Left renal pelvis (tissue), 4 donors: ENCODE results near the gene RPS23. TPM values are rescaled to one million over a fixed set of nuclear protein-coding genes. Genes with fewer than 3 reads are reported as not detected.
"Not testable (repeated sequence)": the region's sequence is repeated elsewhere in the genome, so short reads cannot be mapped to it uniquely, and the experiment has no call there.

Experiments
- DNase-seq, 4 donors: peaks; one replicate each; pipeline ENCODE4 v3.0.0-alpha.2; 2013; ENCODE audit warnings: low read depth in 4 of 4, low spot score in 3 of 4
- polyA plus RNA-seq, 4 donors: library from polyadenylated mRNA; unstranded; fragments of 120-200 nt; gene quantifications; one replicate each; pipeline ENCODE4 v1.2.1, GENCODE V29; 2013; ENCODE audit not compliant: insufficient read length in 4 of 4

RPS23 gene
- polyA plus RNA-seq, 4 donors: 2,388 to 2,926 (median 2,474) TPM

- DNase-seq: no peak
Observed at GRCh38 chr5:82290908-82291307, 12.8 kb upstream of the RPS23 start.

- no peak for DNase-seq
Observed at GRCh38 chr5:82290005-82290404, 11.9 kb upstream of the RPS23 start.

GRCh38 chr5:82287625-82288024 is 9.5 kb upstream of the RPS23 start:
- DNase-seq: no peak

GRCh38 chr5:82285206-82285605 is 7.1 kb upstream of the RPS23 start:
- DNase-seq: no peak

GRCh38 chr5:82283893-82284292 is 5.7 kb upstream of the RPS23 start:
- DNase-seq: no peak

GRCh38 chr5:82278711-82279370 is 687 bp upstream of the RPS23 start:
- no peak for DNase-seq

- no peak for DNase-seq
Observed at GRCh38 chr5:82277613-82277986, 554 bp downstream of the RPS23 start.

GRCh38 chr5:82276800-82277612 is 1.1 kb downstream of the RPS23 start:
- DNase-seq: no peak

- DNase-seq: no peak
Observed at GRCh38 chr5:82275216-82275664, 2.9 kb downstream of the RPS23 start.

- no peak for DNase-seq
Observed at GRCh38 chr5:82274343-82275211, 3.6 kb downstream of the RPS23 start.

- DNase-seq: not testable (repeated sequence)
Observed at GRCh38 chr5:82273426-82273825, 4.7 kb downstream of the RPS23 start.

- not testable (repeated sequence) for DNase-seq
Observed at GRCh38 chr5:82272571-82273356, 5.4 kb downstream of the RPS23 start.

- DNase-seq: not testable (repeated sequence)
Observed at GRCh38 chr5:82269363-82269762, 8.8 kb downstream of the RPS23 start.

GRCh38 chr5:82267297-82267933 is 10.7 kb downstream of the RPS23 start:
- not testable (repeated sequence) for DNase-seq

GRCh38 chr5:82265047-82265446 is 13.1 kb downstream of the RPS23 start:
- no peak for DNase-seq

- DNase-seq: no peak
Observed at GRCh38 chr5:82259172-82259800, 18.9 kb downstream of the RPS23 start.

- no peak for DNase-seq
Observed at GRCh38 chr5:82257729-82258128, 20.4 kb downstream of the RPS23 start.

GRCh38 chr5:82257247-82257646 is 20.9 kb downstream of the RPS23 start:
- no peak for DNase-seq

GRCh38 chr5:82255844-82256243 is 22.3 kb downstream of the RPS23 start:
- DNase-seq: no peak
